Psoas muscle (tissue), 8 donors: Measurements from ENCODE around the gene SF3B5. TPM values are rescaled to one million over a fixed set of nuclear protein-coding genes. Genes with fewer than 3 reads are reported as not detected.

Source experiments
- ATAC-seq, 4 donors: fragments of 200-7000 bp; cut with Tn5 transposase; one replicate each; pipeline ENCODE4 v1.9.1; 2020; ENCODE audit warnings: moderate library complexity in 3 of 4, mild to moderate bottlenecking in 2 of 4
- DNase-seq, 2 donors: peaks; one replicate each; pipeline ENCODE4 v3.0.0-alpha.2; 2020
- H3K27ac ChIP-seq: fragments of 200-600 bp; one replicate; pipeline ENCODE4 v1.8.0; 2022
- H3K27me3 ChIP-seq, 3 donors: fragments of 200-600 bp in 1 of 3; one replicate each; pipeline versions ENCODE4 v1.6.1 to v1.8.0; 2013 to 2022; ENCODE audit warnings: low read length in 2 of 3, mild to moderate bottlenecking in 2 of 3, moderate library complexity in 1 of 3; ENCODE audit not compliant: insufficient read depth in 3 of 3
- H3K36me3 ChIP-seq, 2 donors: fragments of 200-600 bp in 1 of 2; one replicate each; pipeline versions ENCODE4 v1.6.1 to v1.8.0; 2013 to 2022; ENCODE audit warnings: low read depth in 1 of 2, mild to moderate bottlenecking in 1 of 2, moderate library complexity in 1 of 2; ENCODE audit not compliant: insufficient read depth in 1 of 2
- H3K4me1 ChIP-seq: fragments of 200-600 bp; one replicate; pipeline ENCODE4 v1.8.0; 2022
- H3K4me3 ChIP-seq: fragments of 200-600 bp; one replicate; pipeline ENCODE4 v1.8.0; 2022; ENCODE audit warnings: mild to moderate bottlenecking
- H3K9me3 ChIP-seq: fragments of 200-600 bp; one replicate; pipeline ENCODE4 v1.8.0; 2022
- WGBS, 3 donors: extraction: QIAGEN DNeasy Blood & Tissue Kit; methylation state at CpG; one replicate each; pipeline versions ENCODE4 v1.1.6 to v1.1.7; 2013; 5-methylcytosine and 5-hydroxymethylcytosine counted together
- intact Hi-C, 2 donors: fragments of 100-400 bp; cut with DNase I; formaldehyde crosslinking; loops; one replicate each; pipeline versions ENCODE4 v1.11.0 to v1.14.2; 2022
- polyA plus RNA-seq, 3 donors: library from polyadenylated mRNA; stranded (reverse); fragments of 200-250 nt; gene quantifications; one replicate each; pipeline ENCODE4 v1.2.3, GENCODE V29; 2013
- total RNA-seq, 4 donors: library from RNA; stranded (reverse); fragmentation: NEBNext Ultra II Directional in 2 of 4; extraction: Animal tissue kit (Norgen Biotek cat#: 25700) in 2 of 4; gene quantifications; one replicate each; pipeline versions ENCODE4 v1.2.1 to v1.2.4, GENCODE V29; 2021 to 2023
- TF ChIP-seq, protein P1 (sequence below): fragments of 200-600 bp; IDR thresholded peaks from one replicate; pipeline ENCODE4 v1.8.0; 2022; ENCODE audit warnings: antibody characterized with exemption
- donor health status: healthy with polysubstance abuse.
- donor health status: DM: no; HTN: no; CAD: no; lungs with moderate emphysema.
- donor health status: Bipolar disorder and iron deficiency.
- donor health status: healthy.
- donor health status: DM: yes; HTN: yes; CAD: no.
- donor health status: DM: no; HTN: no; CAD: no.
- donor health status: DM: no; HTN: no; CAD: no.
- donor health status: DM: yes; HTN: yes; CAD: no.

The SF3B5 gene
- total and polyA plus RNA-seq, 7 donors: 115 to 296 (median 146) TPM

DNA sequence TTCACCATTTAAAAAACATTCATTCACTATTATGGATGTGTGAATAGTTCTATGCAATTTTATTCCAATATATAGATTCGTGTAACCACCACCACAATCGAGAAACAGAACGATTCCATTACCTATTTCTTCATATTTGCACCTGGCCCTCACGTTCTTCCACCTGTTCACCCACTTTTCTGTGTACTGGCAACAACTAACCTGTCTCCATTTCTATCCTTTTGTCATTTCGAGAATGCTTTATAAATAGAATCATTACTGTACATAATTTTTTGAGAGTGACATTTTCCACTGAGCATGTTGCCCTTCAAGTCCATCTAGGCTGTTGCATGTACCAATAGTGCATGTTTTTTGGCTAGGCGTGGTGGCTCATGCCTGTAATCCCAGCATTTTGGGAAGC is 31.7 kb upstream of the SF3B5 start:
- Histone ChIP-seq H3K9me3 (no peaks in the 10 kb centered on the region), H3K4me1 (no peaks in the 10 kb centered on the region), H3K27me3 (no peaks in the 10 kb centered on the region), H3K4me3 (no peak overlapping the region), H3K36me3 (no peaks in the 10 kb centered on the region), H3K27ac (no peak overlapping the region)
- intact Hi-C loops: no loop called here
- ATAC-seq (no peak), DNase-seq (no peak)
- WGBS, 3 donors: 85 to 88% (median 85%) methylated on average over 6 of the region's 6 CpGs
- TF ChIP-seq, protein P1, sequence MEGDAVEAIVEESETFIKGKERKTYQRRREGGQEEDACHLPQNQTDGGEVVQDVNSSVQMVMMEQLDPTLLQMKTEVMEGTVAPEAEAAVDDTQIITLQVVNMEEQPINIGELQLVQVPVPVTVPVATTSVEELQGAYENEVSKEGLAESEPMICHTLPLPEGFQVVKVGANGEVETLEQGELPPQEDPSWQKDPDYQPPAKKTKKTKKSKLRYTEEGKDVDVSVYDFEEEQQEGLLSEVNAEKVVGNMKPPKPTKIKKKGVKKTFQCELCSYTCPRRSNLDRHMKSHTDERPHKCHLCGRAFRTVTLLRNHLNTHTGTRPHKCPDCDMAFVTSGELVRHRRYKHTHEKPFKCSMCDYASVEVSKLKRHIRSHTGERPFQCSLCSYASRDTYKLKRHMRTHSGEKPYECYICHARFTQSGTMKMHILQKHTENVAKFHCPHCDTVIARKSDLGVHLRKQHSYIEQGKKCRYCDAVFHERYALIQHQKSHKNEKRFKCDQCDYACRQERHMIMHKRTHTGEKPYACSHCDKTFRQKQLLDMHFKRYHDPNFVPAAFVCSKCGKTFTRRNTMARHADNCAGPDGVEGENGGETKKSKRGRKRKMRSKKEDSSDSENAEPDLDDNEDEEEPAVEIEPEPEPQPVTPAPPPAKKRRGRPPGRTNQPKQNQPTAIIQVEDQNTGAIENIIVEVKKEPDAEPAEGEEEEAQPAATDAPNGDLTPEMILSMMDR: no peak

DNA sequence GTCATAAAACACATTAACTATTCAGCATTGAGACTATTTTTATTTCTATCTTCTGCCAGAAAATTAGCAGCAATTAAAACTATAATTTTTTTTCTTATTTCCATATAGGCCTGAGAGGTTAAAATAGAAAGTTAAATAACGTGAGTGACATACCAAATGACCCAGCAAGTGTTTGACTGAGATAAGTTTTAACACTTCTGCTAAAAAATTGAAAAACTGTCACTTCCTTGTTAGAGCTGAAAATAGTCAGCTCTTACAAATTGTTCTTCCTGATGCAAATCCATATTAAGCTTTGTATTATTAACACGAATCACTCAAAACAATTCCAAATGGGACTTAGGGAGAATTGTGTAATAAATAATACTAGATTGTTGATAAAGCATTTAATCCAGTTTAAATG is 28.5 kb upstream of the SF3B5 start:
- no peak for ATAC-seq
- Histone ChIP-seq H3K4me3 (no peak overlapping the region), H3K27ac (no peak overlapping the region), H3K27me3 (no peaks in the 10 kb centered on the region), H3K9me3 (no peaks in the 10 kb centered on the region), H3K4me1 (no peaks in the 10 kb centered on the region), H3K36me3 (no peaks in the 10 kb centered on the region)
- intact Hi-C loops: no loop called here
- no peak for DNase-seq
- 54 to 61% (median 57%) methylated on average over 2 of the region's 2 CpGs for WGBS, 3 donors
- TF ChIP-seq, protein P1: no peak

DNA sequence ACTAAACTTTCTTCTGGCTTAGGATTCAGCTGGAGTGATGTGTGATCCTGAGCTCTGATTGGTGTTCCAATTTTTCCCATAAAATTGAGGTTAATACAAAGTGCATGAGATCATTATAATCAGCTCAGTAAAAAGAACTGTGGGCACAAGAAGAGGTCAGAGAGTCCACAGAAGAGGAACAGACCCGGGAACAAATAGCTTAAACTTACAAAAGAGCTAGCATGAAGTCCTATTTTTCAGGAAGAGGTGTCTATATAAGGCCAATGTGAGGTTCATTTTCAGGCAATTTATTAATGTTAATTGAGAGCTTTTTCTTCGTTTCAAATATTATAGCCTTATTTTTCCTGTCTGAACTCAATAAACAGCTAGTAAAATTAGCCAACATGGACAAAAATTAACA is 28.0 kb upstream of the SF3B5 start:
- WGBS, 3 donors: 54 to 74% (median 65%) methylated on average over 2 of the region's 2 CpGs
- ATAC-seq (no peak), DNase-seq (no peak)
- Histone ChIP-seq H3K4me3 (no peak overlapping the region), H3K9me3 (no peaks in the 10 kb centered on the region), H3K27ac (no peak overlapping the region), H3K4me1 (no peaks in the 10 kb centered on the region), H3K36me3 (no peaks in the 10 kb centered on the region), H3K27me3 (no peaks in the 10 kb centered on the region)
- TF ChIP-seq, protein P1: no peak
- intact Hi-C loops: no loop called here

DNA sequence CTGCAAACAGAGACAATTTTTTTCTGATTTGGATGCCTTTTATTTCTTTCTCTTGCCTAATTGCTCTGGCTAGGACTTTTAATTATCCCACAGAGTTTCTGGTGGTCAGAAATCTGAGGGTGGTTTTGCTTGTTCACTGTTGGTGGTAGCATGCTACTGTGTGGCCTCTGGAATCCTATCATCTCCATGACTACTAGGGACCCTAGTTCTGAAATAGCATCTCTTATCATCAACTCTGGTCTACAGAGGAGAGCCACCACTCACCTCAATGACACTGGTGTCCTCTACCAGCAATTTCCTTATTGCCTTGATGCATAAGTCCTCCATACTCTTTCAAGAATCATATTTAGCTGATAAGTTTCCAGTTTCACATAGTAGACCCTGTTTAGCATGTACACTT is 27.5 kb upstream of the SF3B5 start:
- ATAC-seq (no peak), DNase-seq (no peak)
- Histone ChIP-seq H3K27me3 (no peaks in the 10 kb centered on the region), H3K4me3 (no peak overlapping the region), H3K9me3 (no peaks in the 10 kb centered on the region), H3K27ac (no peak overlapping the region), H3K36me3 (no peaks in the 10 kb centered on the region), H3K4me1 (no peaks in the 10 kb centered on the region)
- intact Hi-C loops: no loop called here
- TF ChIP-seq, protein P1: no peak

DNA sequence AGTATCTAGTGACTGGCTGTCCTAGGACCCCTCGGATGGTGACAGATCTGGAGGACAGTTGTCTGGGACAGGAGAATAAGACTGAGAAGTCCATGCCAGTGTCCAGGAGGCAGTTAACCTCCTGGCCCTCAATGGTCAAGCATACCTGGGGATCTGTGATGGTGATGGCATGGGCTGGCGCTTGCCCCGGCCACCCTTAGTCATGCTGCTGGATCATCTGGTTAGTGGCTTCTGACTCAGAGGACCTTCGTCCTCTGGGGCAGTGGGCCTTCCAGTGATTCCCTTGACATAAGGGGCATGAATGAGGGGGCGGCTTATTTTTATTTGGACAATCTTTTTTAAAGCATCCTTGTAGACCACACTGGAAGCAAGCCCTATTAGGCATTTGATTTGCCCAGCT is 24.0 kb upstream of the SF3B5 start:
- Histone ChIP-seq H3K9me3 (no peaks in the 10 kb centered on the region), H3K27ac (no peak overlapping the region), H3K4me3 (no peak overlapping the region), H3K36me3 (no peaks in the 10 kb centered on the region), H3K27me3 (no peaks in the 10 kb centered on the region), H3K4me1 (no peaks in the 10 kb centered on the region)
- WGBS, 3 donors: 86 to 91% (median 90%) methylated on average over 5 of the region's 5 CpGs
- TF ChIP-seq, protein P1: no peak
- intact Hi-C loops: no loop called here
- DNase-seq: no peak
- ATAC-seq: no peak
